ENCODE results near the gene GNS.

GNS gene

DNA sequence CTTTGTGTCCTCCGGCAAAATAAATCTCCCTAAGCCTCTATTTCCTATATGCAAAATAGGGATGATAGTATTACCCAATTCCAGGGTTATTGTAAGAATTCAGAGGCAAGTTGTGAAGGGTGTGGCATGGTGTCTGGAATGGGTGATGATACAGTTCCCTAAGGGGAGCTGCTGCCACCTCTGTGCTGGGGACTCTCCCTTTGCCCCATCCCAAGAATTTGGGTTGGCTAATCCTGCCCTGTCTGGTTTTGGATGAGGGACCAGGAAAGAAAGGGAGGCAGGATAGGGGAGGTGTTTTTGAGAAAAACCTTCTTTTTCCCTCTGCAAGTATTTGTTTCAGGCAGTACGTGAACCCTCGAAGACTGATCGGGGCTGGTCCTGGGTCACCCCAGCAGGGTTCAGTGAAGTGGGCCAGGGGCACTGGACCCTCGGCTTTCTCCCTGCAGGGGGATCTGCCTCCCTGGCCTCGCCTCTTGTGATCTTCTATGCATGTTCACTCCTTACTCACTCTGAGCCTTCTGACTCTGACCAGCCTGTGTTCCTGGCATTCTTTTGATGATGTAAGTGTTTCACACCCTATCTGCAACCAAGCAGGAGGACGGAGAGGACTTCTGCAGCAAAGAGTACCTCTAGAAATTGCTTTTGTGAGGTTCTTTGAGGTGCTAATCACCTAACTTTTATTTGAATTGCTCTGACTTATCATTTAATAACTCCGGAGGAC is 88.1 kb downstream of the GNS start:
- Histone ChIP-seq H3K79me1 (ENCODE audit: low read depth, low read length) (peaks cover 6% of the 10 kb centered on the region), H2BK120ac (ENCODE audit: low read depth, low read length) (no peak overlapping the region), H3K4me3 (ENCODE audit: low read length in 2 of 2) (no peak overlapping the region), H4K91ac (ENCODE audit: low read depth, low read length, poor library complexity) (no peak overlapping the region), H4K8ac (ENCODE audit: low read depth, low read length) (no peak overlapping the region), H3K4me2 (ENCODE audit: insufficient read depth, low read length, poor library complexity, severe bottlenecking) (no peak overlapping the region), H3K23ac (ENCODE audit: low read depth, low read length, poor library complexity) (no peak overlapping the region), H3K9ac (ENCODE audit: low read depth, low read length, poor library complexity) (no peak overlapping the region), H3K27me3 (ENCODE audit: control insufficient read depth in 3 of 3, insufficient read depth in 3 of 3, low read depth in 1 of 3, low read length in 3 of 3) (no peaks in the 10 kb centered on the region), H3K36me3 (replicated peaks in 1 of 2; ENCODE audit: control insufficient read depth in 2 of 2, insufficient read depth in 2 of 2, low read length in 2 of 2) (no peaks in the 10 kb centered on the region), H3K4me1 (ENCODE audit: control insufficient read depth in 2 of 2, insufficient read depth in 1 of 2, low read depth in 1 of 2, low read length in 2 of 2) (peaks cover 12 to 25% of the 10 kb centered on the region in 2 donors), H3K4ac (ENCODE audit: low read length) (no peak overlapping the region), H2BK15ac (ENCODE audit: low read length) (no peak overlapping the region), H2BK12ac (ENCODE audit: low read length) (no peak overlapping the region), H3K18ac (ENCODE audit: low read length) (peak overlapping the region; percentile 7), H2AK5ac (ENCODE audit: low read depth, low read length) (no peak overlapping the region), H2BK5ac (ENCODE audit: low read length) (no peak overlapping the region), H3K27ac (replicated peaks; ENCODE audit: low read length) (no peak overlapping the region), H3K14ac (ENCODE audit: low read length) (no peak overlapping the region), H3K9me3 (replicated peaks in 1 of 2; ENCODE audit: control insufficient read depth in 2 of 2, insufficient read depth in 1 of 2, low read depth in 1 of 2, low read length in 2 of 2) (no peaks in the 10 kb centered on the region), H2AFZ (ENCODE audit: low read length) (no peak overlapping the region)
- WGBS, 2 donors (ENCODE audit: extremely low coverage in 2 of 2, insufficient read length in 2 of 2, insufficient replicate concordance in 1 of 2): no CpG with 5 or more reads among the region's 8 CpGs
- no peak for DNase-seq (ENCODE audit: low spot score)

DNA sequence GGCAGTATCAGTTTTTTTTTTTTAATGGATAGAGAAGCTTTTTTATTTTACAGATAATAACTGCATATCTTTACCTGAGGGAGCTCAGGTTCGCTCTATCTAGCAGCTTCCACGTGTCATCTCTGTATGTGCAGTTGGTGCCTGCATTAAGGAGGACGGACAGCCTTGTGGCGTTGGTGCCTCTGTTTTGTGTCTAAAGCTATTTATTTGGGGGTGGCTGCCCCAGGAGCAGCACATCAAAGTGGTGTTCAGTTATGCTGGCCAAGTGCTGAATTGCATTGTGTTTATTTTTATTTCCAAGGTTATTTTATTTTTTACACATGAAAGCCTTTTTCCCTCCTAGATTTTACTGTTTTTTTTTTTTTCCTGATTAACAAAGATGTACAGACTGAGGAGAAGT is 89.2 kb downstream of the GNS start:
- Histone ChIP-seq H3K4me3 (ENCODE audit: low read length in 2 of 2) (no peak overlapping the region), H2AFZ (ENCODE audit: low read length) (no peak overlapping the region), H2AK5ac (ENCODE audit: low read depth, low read length) (no peak overlapping the region), H3K36me3 (replicated peaks in 1 of 2; ENCODE audit: control insufficient read depth in 2 of 2, insufficient read depth in 2 of 2, low read length in 2 of 2) (no peaks in the 10 kb centered on the region), H3K9me3 (replicated peaks in 1 of 2; ENCODE audit: control insufficient read depth in 2 of 2, insufficient read depth in 1 of 2, low read depth in 1 of 2, low read length in 2 of 2) (no peaks in the 10 kb centered on the region), H3K14ac (ENCODE audit: low read length) (no peak overlapping the region), H2BK5ac (ENCODE audit: low read length) (no peak overlapping the region), H2BK120ac (ENCODE audit: low read depth, low read length) (no peak overlapping the region), H4K91ac (ENCODE audit: low read depth, low read length, poor library complexity) (no peak overlapping the region), H2BK12ac (ENCODE audit: low read length) (no peak overlapping the region), H3K4ac (ENCODE audit: low read length) (no peak overlapping the region), H3K4me1 (ENCODE audit: control insufficient read depth in 2 of 2, insufficient read depth in 1 of 2, low read depth in 1 of 2, low read length in 2 of 2) (peaks cover 12 to 22% of the 10 kb centered on the region in 2 donors), H3K27me3 (ENCODE audit: control insufficient read depth in 3 of 3, insufficient read depth in 3 of 3, low read depth in 1 of 3, low read length in 3 of 3) (no peaks in the 10 kb centered on the region), H3K4me2 (ENCODE audit: insufficient read depth, low read length, poor library complexity, severe bottlenecking) (no peak overlapping the region), H2BK15ac (ENCODE audit: low read length) (no peak overlapping the region), H3K27ac (replicated peaks; ENCODE audit: low read length) (no peak overlapping the region), H4K8ac (ENCODE audit: low read depth, low read length) (no peak overlapping the region), H3K23ac (ENCODE audit: low read depth, low read length, poor library complexity) (no peak overlapping the region), H3K9ac (ENCODE audit: low read depth, low read length, poor library complexity) (no peak overlapping the region), H3K79me1 (ENCODE audit: low read depth, low read length) (peaks cover 6% of the 10 kb centered on the region), H3K18ac (ENCODE audit: low read length) (no peak overlapping the region)
- WGBS, 2 donors (ENCODE audit: extremely low coverage in 2 of 2, insufficient read length in 2 of 2, insufficient replicate concordance in 1 of 2): no CpG with 5 or more reads among the region's 4 CpGs
- DNase-seq (ENCODE audit: low spot score): no peak

DNA sequence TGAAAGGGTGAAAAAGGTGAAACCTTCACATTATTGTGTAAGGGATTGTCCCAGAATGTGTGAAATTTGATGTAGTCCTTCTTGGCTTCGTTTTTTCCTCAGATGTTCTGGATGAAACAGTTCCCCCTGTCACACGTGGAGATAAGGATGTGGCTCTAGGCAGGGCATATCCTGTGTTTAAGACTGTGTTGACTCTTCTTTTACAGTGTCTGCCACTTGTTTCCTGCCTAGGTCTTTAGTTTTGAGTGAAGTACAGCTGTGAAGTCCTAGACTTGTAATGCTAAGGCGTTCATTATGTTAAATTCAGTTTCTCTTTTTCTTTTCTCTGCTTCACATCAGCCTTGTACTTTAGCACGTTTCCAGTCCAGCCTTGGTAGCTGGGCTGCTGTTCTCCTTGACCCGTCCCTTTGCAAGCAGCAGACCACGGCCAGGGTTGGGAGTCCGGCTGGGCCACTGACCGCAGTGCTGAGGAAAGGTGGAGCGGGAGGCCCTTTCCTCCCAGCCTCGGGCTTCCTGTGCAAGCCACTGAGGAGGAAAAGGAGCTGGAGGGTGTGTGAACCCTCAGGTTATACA is 89.8 kb downstream of the GNS start:
- Histone ChIP-seq H3K4ac (ENCODE audit: low read length) (no peak overlapping the region), H3K9me3 (replicated peaks in 1 of 2; ENCODE audit: control insufficient read depth in 2 of 2, insufficient read depth in 1 of 2, low read depth in 1 of 2, low read length in 2 of 2) (no peaks in the 10 kb centered on the region), H3K4me2 (ENCODE audit: insufficient read depth, low read length, poor library complexity, severe bottlenecking) (no peak overlapping the region), H3K27ac (replicated peaks; ENCODE audit: low read length) (no peak overlapping the region), H3K9ac (ENCODE audit: low read depth, low read length, poor library complexity) (no peak overlapping the region), H2BK120ac (ENCODE audit: low read depth, low read length) (no peak overlapping the region), H3K79me1 (ENCODE audit: low read depth, low read length) (peaks cover 3% of the 10 kb centered on the region), H4K8ac (ENCODE audit: low read depth, low read length) (no peak overlapping the region), H3K4me3 (ENCODE audit: low read length in 2 of 2) (no peak overlapping the region), H2AK5ac (ENCODE audit: low read depth, low read length) (no peak overlapping the region), H3K4me1 (ENCODE audit: control insufficient read depth in 2 of 2, insufficient read depth in 1 of 2, low read depth in 1 of 2, low read length in 2 of 2) (peaks cover 12 to 20% of the 10 kb centered on the region in 2 donors), H2BK12ac (ENCODE audit: low read length) (no peak overlapping the region), H4K91ac (ENCODE audit: low read depth, low read length, poor library complexity) (no peak overlapping the region), H2AFZ (ENCODE audit: low read length) (peak overlapping the region; percentile 19), H3K36me3 (replicated peaks in 1 of 2; ENCODE audit: control insufficient read depth in 2 of 2, insufficient read depth in 2 of 2, low read length in 2 of 2) (no peaks in the 10 kb centered on the region), H3K27me3 (ENCODE audit: control insufficient read depth in 3 of 3, insufficient read depth in 3 of 3, low read depth in 1 of 3, low read length in 3 of 3) (no peaks in the 10 kb centered on the region), H3K23ac (ENCODE audit: low read depth, low read length, poor library complexity) (no peak overlapping the region), H2BK5ac (ENCODE audit: low read length) (no peak overlapping the region), H3K18ac (ENCODE audit: low read length) (no peak overlapping the region), H2BK15ac (ENCODE audit: low read length) (no peak overlapping the region), H3K14ac (ENCODE audit: low read length) (no peak overlapping the region)
- no CpG with 5 or more reads among the region's 10 CpGs for WGBS, 2 donors (ENCODE audit: extremely low coverage in 2 of 2, insufficient read length in 2 of 2, insufficient replicate concordance in 1 of 2)
- no peak for DNase-seq (ENCODE audit: low spot score)

DNA sequence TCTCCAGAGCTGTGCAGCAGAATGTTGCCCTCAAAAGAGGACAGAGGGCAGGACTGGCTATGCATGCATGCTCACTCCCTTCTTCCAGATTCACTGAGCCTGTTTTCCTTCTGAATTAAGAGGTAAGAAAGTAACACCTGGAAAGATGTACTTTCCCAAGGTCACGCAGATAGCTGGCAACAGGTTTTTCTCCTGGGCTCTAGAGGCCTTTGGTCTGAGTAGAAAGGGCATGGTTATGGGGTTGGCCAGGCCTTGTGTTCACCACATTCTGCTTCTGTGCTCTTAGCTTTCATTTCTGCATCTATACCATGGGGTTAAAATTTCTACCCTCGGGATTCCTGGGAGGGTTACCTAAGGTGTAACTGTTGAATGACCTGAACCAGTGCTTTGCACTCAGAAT is 91.4 kb downstream of the GNS start:
- Histone ChIP-seq H3K36me3 (replicated peaks in 1 of 2; ENCODE audit: control insufficient read depth in 2 of 2, insufficient read depth in 2 of 2, low read length in 2 of 2) (no peaks in the 10 kb centered on the region), H2BK12ac (ENCODE audit: low read length) (no peak overlapping the region)

More for the DNA sequence above, 91.4 kb downstream of the GNS start:
- Histone ChIP-seq H3K14ac (ENCODE audit: low read length) (no peak overlapping the region), H2BK15ac (ENCODE audit: low read length) (no peak overlapping the region), H3K4me2 (ENCODE audit: insufficient read depth, low read length, poor library complexity, severe bottlenecking) (no peak overlapping the region), H3K23ac (ENCODE audit: low read depth, low read length, poor library complexity) (no peak overlapping the region), H3K79me1 (ENCODE audit: low read depth, low read length) (peaks cover 3% of the 10 kb centered on the region), H2BK120ac (ENCODE audit: low read depth, low read length) (no peak overlapping the region), H4K91ac (ENCODE audit: low read depth, low read length, poor library complexity) (no peak overlapping the region), H3K9me3 (replicated peaks in 1 of 2; ENCODE audit: control insufficient read depth in 2 of 2, insufficient read depth in 1 of 2, low read depth in 1 of 2, low read length in 2 of 2) (no peaks in the 10 kb centered on the region), H2BK5ac (ENCODE audit: low read length) (no peak overlapping the region), H2AK5ac (ENCODE audit: low read depth, low read length) (no peak overlapping the region), H3K27ac (replicated peaks; ENCODE audit: low read length) (no peak overlapping the region), H3K4me3 (ENCODE audit: low read length in 2 of 2) (no peak overlapping the region), H2AFZ (ENCODE audit: low read length) (no peak overlapping the region), H3K4ac (ENCODE audit: low read length) (no peak overlapping the region), H3K4me1 (ENCODE audit: control insufficient read depth in 2 of 2, insufficient read depth in 1 of 2, low read depth in 1 of 2, low read length in 2 of 2) (peaks cover 7 to 10% of the 10 kb centered on the region in 2 donors), H3K27me3 (ENCODE audit: control insufficient read depth in 3 of 3, insufficient read depth in 3 of 3, low read depth in 1 of 3, low read length in 3 of 3) (no peaks in the 10 kb centered on the region), H3K9ac (ENCODE audit: low read depth, low read length, poor library complexity) (no peak overlapping the region), H3K18ac (ENCODE audit: low read length) (no peak overlapping the region), H4K8ac (ENCODE audit: low read depth, low read length) (no peak overlapping the region)
- no CpG with 5 or more reads among the region's 2 CpGs for WGBS, 2 donors (ENCODE audit: extremely low coverage in 2 of 2, insufficient read length in 2 of 2, insufficient replicate concordance in 1 of 2)
- DNase-seq (ENCODE audit: low spot score): no peak
